ENCODE data around the gene FIP1L1.

Gene FIP1L1

DNA sequence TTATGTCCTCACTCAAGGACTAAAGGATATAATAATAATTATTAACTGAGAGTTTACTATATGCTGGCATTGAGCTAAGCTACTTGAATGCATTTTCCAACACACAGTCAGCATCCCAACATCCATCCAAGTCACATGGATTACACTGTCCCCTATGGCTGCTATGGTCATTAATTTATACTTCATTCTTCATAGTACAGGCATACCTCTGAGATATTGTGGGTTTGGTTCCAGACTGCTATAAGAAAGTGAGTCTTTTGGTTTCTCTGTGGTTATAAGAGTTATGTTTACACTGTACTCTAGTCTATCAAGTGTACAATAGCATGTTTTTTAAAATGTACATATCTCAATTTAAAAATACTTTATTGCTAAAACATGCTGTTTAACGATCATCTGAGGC is 124.7 kb downstream of the FIP1L1 start:
- Histone ChIP-seq H3K4me1 (ENCODE audit: low read depth, poor library complexity, severe bottlenecking) (no peaks in the 10 kb centered on the region), H4K20me1 (ENCODE audit: insufficient read depth) (no peaks in the 10 kb centered on the region), H3K9ac (no peak overlapping the region), H3K36me3 (ENCODE audit: insufficient read depth) (no peaks in the 10 kb centered on the region), H3K79me2 (ENCODE audit: insufficient read depth, low read depth) (no peaks in the 10 kb centered on the region), H3K27me3 (ENCODE audit: insufficient read depth, low read depth) (no peaks in the 10 kb centered on the region), H3K4me2 (no peak overlapping the region), H2AFZ (ENCODE audit: low read depth) (no peak overlapping the region), H3K4me3 (IDR thresholded peaks at IDR 0.05; ENCODE audit: insufficient read depth, low read depth, low read length) (no peak overlapping the region), H3K27ac (no peak overlapping the region)
- no peak for TF ChIP-seq CTCF (conservative IDR thresholded peaks at IDR 0.05; ENCODE audit: low read depth, low read length)

DNA sequence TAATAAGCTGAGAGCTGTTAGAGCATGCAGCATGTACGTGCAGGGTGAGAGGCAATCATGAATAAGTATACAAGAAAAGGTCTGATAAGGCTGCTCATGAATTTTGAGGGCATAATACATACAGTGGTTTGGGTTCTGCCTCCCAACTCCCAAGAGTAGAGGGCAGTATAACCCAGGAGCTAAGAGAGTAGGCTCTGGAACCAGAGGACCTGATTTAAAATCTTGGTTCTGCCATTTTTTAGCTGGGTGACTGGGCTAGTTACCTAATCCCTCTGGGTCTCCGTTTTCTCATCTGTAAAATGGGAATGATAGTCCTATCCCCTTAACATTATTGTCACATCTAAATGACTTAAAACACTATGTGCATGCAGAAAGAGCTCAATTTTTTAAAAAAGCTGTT is 128.5 kb downstream of the FIP1L1 start:
- TF ChIP-seq CTCF (conservative IDR thresholded peaks at IDR 0.05; ENCODE audit: low read depth, low read length): no peak
- Histone ChIP-seq H3K36me3 (ENCODE audit: insufficient read depth) (no peaks in the 10 kb centered on the region), H3K27ac (no peak overlapping the region), H3K79me2 (ENCODE audit: insufficient read depth, low read depth) (no peaks in the 10 kb centered on the region), H3K9ac (no peak overlapping the region), H4K20me1 (ENCODE audit: insufficient read depth) (no peaks in the 10 kb centered on the region), H3K4me3 (IDR thresholded peaks at IDR 0.05; ENCODE audit: insufficient read depth, low read depth, low read length) (no peak overlapping the region), H2AFZ (ENCODE audit: low read depth) (no peak overlapping the region), H3K4me2 (no peak overlapping the region), H3K4me1 (ENCODE audit: low read depth, poor library complexity, severe bottlenecking) (no peaks in the 10 kb centered on the region), H3K27me3 (ENCODE audit: insufficient read depth, low read depth) (no peaks in the 10 kb centered on the region)

GRCh38 chr4:53507058-53507457 is 129.6 kb downstream of the FIP1L1 start:
- no peak overlapping the region for H2AFZ ChIP-seq (ENCODE audit: low read depth)
- no peak overlapping the region for H3K4me3 ChIP-seq (IDR thresholded peaks at IDR 0.05; ENCODE audit: insufficient read depth, low read depth, low read length)
- no peak overlapping the region for H3K9ac ChIP-seq
- H3K4me2 ChIP-seq: no peak overlapping the region
- no peaks in the 10 kb centered on the region for H3K79me2 ChIP-seq (ENCODE audit: insufficient read depth, low read depth)
- no peaks in the 10 kb centered on the region for H3K27me3 ChIP-seq (ENCODE audit: insufficient read depth, low read depth)
- no peak overlapping the region for H3K27ac ChIP-seq
- no peaks in the 10 kb centered on the region for H3K36me3 ChIP-seq (ENCODE audit: insufficient read depth)
- H3K4me1 ChIP-seq (ENCODE audit: low read depth, poor library complexity, severe bottlenecking): no peaks in the 10 kb centered on the region
- TF ChIP-seq CTCF (conservative IDR thresholded peaks at IDR 0.05; ENCODE audit: low read depth, low read length): no peak
- no peaks in the 10 kb centered on the region for H4K20me1 ChIP-seq (ENCODE audit: insufficient read depth)

GRCh38 chr4:53507671-53508286 is 130.3 kb downstream of the FIP1L1 start:
- TF ChIP-seq CTCF (conservative IDR thresholded peaks at IDR 0.05; ENCODE audit: low read depth, low read length): no peak
- H3K4me1 ChIP-seq (ENCODE audit: low read depth, poor library complexity, severe bottlenecking): no peaks in the 10 kb centered on the region
- H3K27me3 ChIP-seq (ENCODE audit: insufficient read depth, low read depth): no peaks in the 10 kb centered on the region
- H2AFZ ChIP-seq (ENCODE audit: low read depth): no peak overlapping the region
- no peak overlapping the region for H3K4me2 ChIP-seq
- H3K36me3 ChIP-seq (ENCODE audit: insufficient read depth): no peaks in the 10 kb centered on the region
- no peak overlapping the region for H3K27ac ChIP-seq
- no peak overlapping the region for H3K9ac ChIP-seq
- no peaks in the 10 kb centered on the region for H4K20me1 ChIP-seq (ENCODE audit: insufficient read depth)
- no peak overlapping the region for H3K4me3 ChIP-seq (IDR thresholded peaks at IDR 0.05; ENCODE audit: insufficient read depth, low read depth, low read length)
- H3K79me2 ChIP-seq (ENCODE audit: insufficient read depth, low read depth): no peaks in the 10 kb centered on the region

Measured in KMS-11 (cell line).